ENCODE measurements around the gene CALM1. TPM values are rescaled to one million over a fixed set of nuclear protein-coding genes. Genes with fewer than 3 reads are reported as not detected.
A peak's percentile ranks its signal among the peaks of the same experiment; 100 is the strongest.

The CALM1 gene
- total and polyA plus RNA-seq, 10 of the 15 experiments (the other 5 are each of a cell fraction or from before 2014, with no cell fraction given) = 110 to 729 (median 261) TPM

- no peak for TF ChIP-seq PRDM15 (CRISPR knock-in tag; IDR thresholded peaks at IDR 0.05)
- peak; percentile 98 for TF ChIP-seq SMARCA5 (IDR thresholded peaks at IDR 0.05)
- TF ChIP-seq POU2F2 (IDR thresholded peaks at IDR 0.05; ENCODE audit: borderline replicate concordance, low read depth, low read length) = peak; percentile 99
- TF ChIP-seq BCL11A (IDR thresholded peaks at IDR 0.05; ENCODE audit: low read depth, low read length) = peak; percentile 53
- TF ChIP-seq NR2C1 (IDR thresholded peaks at IDR 0.05) = peak; percentile 63
- peak; percentile 80; the same call in 1 of the 2 replicates for TF ChIP-seq CBX5 (IDR thresholded peaks at IDR 0.05; ENCODE audit: low read depth)
- TF ChIP-seq SMC3 (IDR thresholded peaks at IDR 0.05; ENCODE audit: borderline replicate concordance, low read length) = no peak; the same call in 1 of the 2 replicates
- TF ChIP-seq TBL1XR1 (IDR thresholded peaks at IDR 0.05; ENCODE audit: low read depth, low read length) = peak; percentile 92
- TF ChIP-seq MAX (IDR thresholded peaks at IDR 0.05; ENCODE audit: low read depth, low read length) = peak; percentile 89
- TF ChIP-seq NR2F1 (conservative IDR thresholded peaks at IDR 0.05) = peak; percentile 87
- peak; percentile 94 for TF ChIP-seq ZBED1 (IDR thresholded peaks at IDR 0.05; ENCODE audit: borderline replicate concordance)
- peak; percentile 80 for TF ChIP-seq CREM (IDR thresholded peaks at IDR 0.05; ENCODE audit: low read depth)
- peak; percentile 60; the same call in 1 of the 2 replicates for TF ChIP-seq REST (IDR thresholded peaks at IDR 0.05; ENCODE audit: low read depth, low read length)
- TF ChIP-seq CHD2 (IDR thresholded peaks at IDR 0.05; ENCODE audit: borderline replicate concordance, low read depth, low read length) = peak; percentile 96
- TF ChIP-seq SIN3A (IDR thresholded peaks at IDR 0.05; ENCODE audit: low read depth, low read length) = peak; percentile 86
- TF ChIP-seq GABPA (IDR thresholded peaks at IDR 0.05; ENCODE audit: low read depth) = no peak
- peak; percentile 99 for TF ChIP-seq POLR2AphosphoS2 (IDR thresholded peaks at IDR 0.05; ENCODE audit: low read depth, low read length)
- peak; percentile 100 for TF ChIP-seq POLR2A (IDR thresholded peaks at IDR 0.05; ENCODE audit: low read depth, low read length)
- TF ChIP-seq E2F8 (IDR thresholded peaks at IDR 0.05; ENCODE audit: low read depth, partially characterized antibody) = no peak
- peak; percentile 76 for TF ChIP-seq JUND (IDR thresholded peaks at IDR 0.05; ENCODE audit: low read depth, low read length)
These were observed at the start of gene CALM1 (continued) for GRCh38 chr14:90396341-90397339.

Data from GM12878 (cell line).